ENCODE measurements around the gene SNED1. TPM values are rescaled to one million over a fixed set of nuclear protein-coding genes. Genes with fewer than 3 reads are reported as not detected.

The SNED1 gene
- total RNA-seq, 1 experiment from 2014 or later, result 2.8 TPM

DNA sequence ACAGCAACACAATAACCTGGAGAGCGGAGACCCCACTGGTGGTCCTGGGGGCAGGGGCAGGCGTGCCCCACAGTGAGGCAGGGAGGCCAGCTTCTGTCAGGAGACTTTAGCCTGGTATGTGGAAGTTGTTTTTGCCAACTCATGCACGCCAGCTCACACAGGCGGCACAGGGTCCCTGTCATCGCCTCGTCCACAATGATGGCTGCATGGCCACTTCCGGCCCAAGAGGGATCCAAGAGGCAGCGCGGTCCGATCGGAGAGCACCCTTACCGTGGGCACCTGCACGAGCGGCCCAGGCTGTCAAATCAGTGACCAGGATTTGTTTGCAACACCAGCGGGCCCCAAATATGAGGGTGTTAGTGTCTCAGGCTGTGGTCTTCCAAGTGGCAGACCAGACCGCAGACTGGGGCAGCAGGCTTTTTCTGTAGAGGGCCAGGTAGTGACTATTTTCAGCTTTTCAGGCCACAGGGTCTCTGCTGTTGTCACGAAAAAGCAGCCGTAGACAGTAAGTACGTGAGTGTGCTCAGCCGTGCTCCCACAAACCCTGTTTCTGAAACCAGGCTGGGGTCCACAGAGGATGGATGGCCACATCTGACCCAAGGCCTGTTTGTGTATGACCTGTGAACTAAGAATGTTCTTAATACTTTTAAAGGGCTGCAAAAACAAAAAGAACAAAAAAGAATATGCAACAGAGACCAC lies 21.2 kb downstream of the SNED1 start:
- H3K36me3 ChIP-seq (ENCODE audit: low read depth), result no peaks in the 10 kb centered on the region
- no TSS peak for BruUV-seq (replicated peaks)
- no peak overlapping the region for H2AFZ ChIP-seq
- no peak for TF ChIP-seq EZH2 (IDR thresholded peaks at IDR 0.05; ENCODE audit: low read depth)
- TF ChIP-seq, protein P1, sequence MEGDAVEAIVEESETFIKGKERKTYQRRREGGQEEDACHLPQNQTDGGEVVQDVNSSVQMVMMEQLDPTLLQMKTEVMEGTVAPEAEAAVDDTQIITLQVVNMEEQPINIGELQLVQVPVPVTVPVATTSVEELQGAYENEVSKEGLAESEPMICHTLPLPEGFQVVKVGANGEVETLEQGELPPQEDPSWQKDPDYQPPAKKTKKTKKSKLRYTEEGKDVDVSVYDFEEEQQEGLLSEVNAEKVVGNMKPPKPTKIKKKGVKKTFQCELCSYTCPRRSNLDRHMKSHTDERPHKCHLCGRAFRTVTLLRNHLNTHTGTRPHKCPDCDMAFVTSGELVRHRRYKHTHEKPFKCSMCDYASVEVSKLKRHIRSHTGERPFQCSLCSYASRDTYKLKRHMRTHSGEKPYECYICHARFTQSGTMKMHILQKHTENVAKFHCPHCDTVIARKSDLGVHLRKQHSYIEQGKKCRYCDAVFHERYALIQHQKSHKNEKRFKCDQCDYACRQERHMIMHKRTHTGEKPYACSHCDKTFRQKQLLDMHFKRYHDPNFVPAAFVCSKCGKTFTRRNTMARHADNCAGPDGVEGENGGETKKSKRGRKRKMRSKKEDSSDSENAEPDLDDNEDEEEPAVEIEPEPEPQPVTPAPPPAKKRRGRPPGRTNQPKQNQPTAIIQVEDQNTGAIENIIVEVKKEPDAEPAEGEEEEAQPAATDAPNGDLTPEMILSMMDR (conservative IDR thresholded peaks at IDR 0.05), result no peak
- POLR2A ChIA-PET (ENCODE audit: unreplicated experiment), result interaction anchor here (0.7 kb wide), 1 partner anchor 22 kb away, joined by 6 read pairs; no protein-coding TSS in a partner anchor
- H4K20me1 ChIP-seq (ENCODE audit: insufficient read depth), result no peaks in the 10 kb centered on the region
- H3F3A ChIP-seq (ENCODE audit: insufficient read depth, low read depth), result no peaks in the 10 kb centered on the region
- H3K4me2 ChIP-seq, result no peak overlapping the region
- no peaks in the 10 kb centered on the region for H3K27me3 ChIP-seq (ENCODE audit: insufficient read depth, low read depth)
- H3K27ac ChIP-seq, result no peak overlapping the region
- no peak for DNase-seq
- intact Hi-C loops (cut with micrococcal nuclease; ENCODE audit: unreplicated experiment), result no loop called here
- H3K4me3 ChIP-seq, result no peak overlapping the region
- CTCF ChIA-PET, result interaction anchor here (0.6 kb wide), 1 partner anchor 57 kb away, joined by 7 read pairs; no protein-coding TSS in a partner anchor
- H3K4me1 ChIP-seq (replicated peaks; ENCODE audit: insufficient read depth), result no peaks in the 10 kb centered on the region
- no peaks in the 10 kb centered on the region; the same call in 1 of the 2 replicates for H3K9me3 ChIP-seq (ENCODE audit: insufficient read depth, low read depth)
- no peaks in the 10 kb centered on the region for H3K9me2 ChIP-seq (ENCODE audit: insufficient read depth)
- no peaks in the 10 kb centered on the region for H3K79me2 ChIP-seq (ENCODE audit: low read depth)

- ChIA-PET CTCF (interaction anchor here (0.6 kb wide), 1 partner anchor 546 kb away, joined by 5 read pairs; no protein-coding TSS in a partner anchor), POLR2A (ENCODE audit: unreplicated experiment) (interaction anchor here (0.7 kb wide), 1 partner anchor 22 kb away, joined by 6 read pairs; no protein-coding TSS in a partner anchor)
- no peak overlapping the region for H3K4me2 ChIP-seq
- no peak overlapping the region for H3K4me3 ChIP-seq
- H3K27ac ChIP-seq, result no peak overlapping the region
- H3K9me2 ChIP-seq (ENCODE audit: insufficient read depth), result no peaks in the 10 kb centered on the region
- TF ChIP-seq, protein P1 (conservative IDR thresholded peaks at IDR 0.05), result no peak
- TF ChIP-seq EZH2 (IDR thresholded peaks at IDR 0.05; ENCODE audit: low read depth), result no peak
- H3K9me3 ChIP-seq (ENCODE audit: insufficient read depth, low read depth), result peaks cover 6% of the 10 kb centered on the region
- H3K79me2 ChIP-seq (ENCODE audit: low read depth), result no peaks in the 10 kb centered on the region
- no peak overlapping the region for H2AFZ ChIP-seq
- no peaks in the 10 kb centered on the region for H3K4me1 ChIP-seq (replicated peaks; ENCODE audit: insufficient read depth)
- no peaks in the 10 kb centered on the region for H3F3A ChIP-seq (ENCODE audit: insufficient read depth, low read depth)
- H3K27me3 ChIP-seq (ENCODE audit: insufficient read depth, low read depth), result no peaks in the 10 kb centered on the region
- H3K36me3 ChIP-seq (ENCODE audit: low read depth), result no peaks in the 10 kb centered on the region
- DNase-seq, result no peak
- BruUV-seq (replicated peaks), result no TSS peak
- intact Hi-C loops (cut with micrococcal nuclease; ENCODE audit: unreplicated experiment), result no loop called here
- H4K20me1 ChIP-seq (ENCODE audit: insufficient read depth), result no peaks in the 10 kb centered on the region
Measured at GRCh38 chr2:241020201-241020600, 21.8 kb downstream of the SNED1 start.

DNA sequence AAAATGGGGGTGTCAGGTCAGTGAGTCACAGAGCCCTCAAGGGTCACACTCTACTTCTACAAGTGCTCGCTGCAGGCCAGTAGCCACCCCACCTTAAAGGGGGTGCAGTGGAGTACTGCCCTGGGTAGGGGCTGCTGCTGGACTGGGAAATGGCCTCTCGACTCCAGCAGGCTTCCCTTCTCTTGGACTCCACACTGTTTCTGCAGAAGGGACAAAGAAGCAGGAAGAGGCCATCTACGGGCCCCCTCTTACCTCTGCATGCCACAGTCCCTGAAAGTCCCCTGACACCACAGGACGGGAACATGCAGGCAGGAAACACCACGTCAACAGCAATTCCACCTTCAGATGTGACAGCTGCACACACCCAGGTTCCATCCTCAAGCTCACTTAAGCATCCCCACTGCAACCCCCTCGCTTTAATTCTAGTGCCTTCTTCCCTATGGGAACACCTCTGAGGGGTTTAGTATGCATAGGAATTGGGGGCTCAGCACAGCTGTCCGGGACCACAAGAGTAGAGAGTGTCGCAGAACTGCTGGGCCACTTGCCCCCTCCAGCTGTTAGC lies 22.3 kb downstream of the SNED1 start:
- H3K27me3 ChIP-seq (ENCODE audit: insufficient read depth, low read depth), result no peaks in the 10 kb centered on the region
- H3K9me2 ChIP-seq (ENCODE audit: insufficient read depth), result no peaks in the 10 kb centered on the region
- TF ChIP-seq EZH2 (IDR thresholded peaks at IDR 0.05; ENCODE audit: low read depth), result no peak
- TF ChIP-seq, protein P1 (conservative IDR thresholded peaks at IDR 0.05), result no peak
- H3F3A ChIP-seq (ENCODE audit: insufficient read depth, low read depth), result no peaks in the 10 kb centered on the region
- no peak overlapping the region for H3K27ac ChIP-seq
- ChIA-PET POLR2A (ENCODE audit: unreplicated experiment) (interaction anchor here (0.7 kb wide), 1 partner anchor 23 kb away, joined by 6 read pairs; no protein-coding TSS in a partner anchor), CTCF (interaction anchor here (0.6 kb wide), 1 partner anchor 546 kb away, joined by 5 read pairs; no protein-coding TSS in a partner anchor)
- no peak for DNase-seq
- peaks cover 11% of the 10 kb centered on the region for H3K9me3 ChIP-seq (ENCODE audit: insufficient read depth, low read depth)
- no peak overlapping the region for H3K4me3 ChIP-seq
- no peaks in the 10 kb centered on the region for H3K36me3 ChIP-seq (ENCODE audit: low read depth)
- H4K20me1 ChIP-seq (ENCODE audit: insufficient read depth), result no peaks in the 10 kb centered on the region
- no peaks in the 10 kb centered on the region for H3K4me1 ChIP-seq (replicated peaks; ENCODE audit: insufficient read depth)
- no peak overlapping the region for H3K4me2 ChIP-seq
- no peak overlapping the region for H2AFZ ChIP-seq
- intact Hi-C loops (cut with micrococcal nuclease; ENCODE audit: unreplicated experiment), result no loop called here
- no peaks in the 10 kb centered on the region for H3K79me2 ChIP-seq (ENCODE audit: low read depth)
- no TSS peak for BruUV-seq (replicated peaks)

Measured in PC-9 (cell line).